Activated CD8-positive, alpha-beta memory T cell treated with anti-CD3 and anti-CD28 coated beads for 24 hours (primary cell): ENCODE data around the gene GIMAP6.
"Not testable (repeated sequence)": the region's sequence is repeated elsewhere in the genome, so short reads cannot be mapped to it uniquely, and the experiment has no call there.

Source experiments
- DNase-seq: peaks from one replicate; pipeline ENCODE4 v3.0.0-alpha.2; 2020

GIMAP6 gene

DNA sequence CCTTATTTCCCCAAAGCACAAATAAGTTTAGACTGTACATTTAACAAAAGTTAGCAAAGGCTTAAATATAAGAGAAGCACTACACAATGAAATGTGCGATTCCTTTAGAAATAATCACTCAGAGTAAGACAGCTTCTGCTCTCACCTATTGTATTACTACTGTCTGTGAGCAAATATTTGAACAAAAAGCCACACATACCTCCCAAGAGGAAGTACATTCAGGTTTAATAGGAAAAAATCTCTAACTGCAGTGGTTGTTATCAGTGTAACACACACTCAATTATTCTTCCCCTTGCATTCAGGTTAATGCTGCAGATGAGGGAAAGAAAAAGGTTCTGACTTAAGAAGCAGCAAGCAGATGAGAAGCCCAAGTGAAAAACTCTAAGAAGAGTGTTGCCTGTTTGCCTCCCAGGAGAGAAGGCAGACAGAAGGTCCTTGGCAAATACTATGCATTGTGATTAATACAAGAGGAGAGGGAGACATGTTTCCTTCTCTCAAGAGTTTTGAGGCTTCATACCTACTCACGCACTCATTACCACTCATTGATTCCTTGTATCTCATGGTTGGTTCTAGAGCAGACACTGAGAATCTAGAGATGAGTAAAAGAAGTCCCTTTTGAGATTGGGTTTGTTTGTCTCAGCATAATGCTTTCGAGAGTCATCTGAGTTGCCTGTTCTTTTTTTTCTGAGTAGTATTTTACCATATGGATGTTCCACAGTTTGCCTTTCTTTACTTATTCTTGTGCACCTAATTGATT, 51.4 kb downstream of the GIMAP6 start:
- no peak for DNase-seq

GRCh38 chr7:150579979-150580637, 52.1 kb downstream of the GIMAP6 start:
- DNase-seq = not testable (repeated sequence)
